ENCODE measurements around the gene FGF10.

FGF10 gene

DNA sequence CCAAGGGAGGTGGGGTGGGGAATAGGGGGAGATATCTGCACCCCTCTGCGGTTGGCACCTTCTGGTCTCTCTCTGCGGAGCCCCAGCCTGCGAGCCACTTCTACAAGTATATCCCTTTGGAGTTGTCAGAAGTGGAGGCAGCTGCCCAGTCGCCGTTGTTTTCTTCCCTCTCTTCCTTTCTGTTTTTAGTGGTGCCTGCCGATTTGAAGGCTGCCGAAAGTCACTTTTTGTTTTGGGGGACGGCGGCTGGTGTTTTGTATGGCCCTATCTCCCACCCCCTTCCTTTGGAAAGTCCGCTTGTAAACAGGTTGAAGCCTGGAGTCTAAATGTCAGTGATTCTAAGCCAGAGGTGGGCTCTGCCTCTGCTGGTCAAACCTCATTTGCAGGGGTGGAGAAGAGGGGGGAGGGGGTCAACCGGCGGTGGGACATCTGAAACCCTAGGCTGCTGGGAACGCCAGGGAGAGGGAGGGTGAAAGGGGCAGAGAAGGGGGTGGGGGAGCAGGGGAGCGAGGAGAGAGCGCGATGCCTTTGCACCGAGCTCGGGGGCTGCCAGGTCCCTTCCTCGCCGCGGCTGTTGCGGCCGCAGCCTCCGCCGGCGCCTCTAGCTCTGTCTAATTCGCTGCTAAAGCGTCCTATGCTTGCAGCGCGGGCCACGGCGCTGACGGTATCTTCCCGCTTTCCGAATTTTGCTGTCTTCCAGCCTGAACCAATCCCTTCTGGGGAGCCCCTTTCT is at the start of gene FGF10:
FGF10 (minus strand) TSS at position 331 of the 733 bp plus-strand sequence. CDS start 738 bp downstream, outside the sequence.
- no peak for DNase-seq

DNA sequence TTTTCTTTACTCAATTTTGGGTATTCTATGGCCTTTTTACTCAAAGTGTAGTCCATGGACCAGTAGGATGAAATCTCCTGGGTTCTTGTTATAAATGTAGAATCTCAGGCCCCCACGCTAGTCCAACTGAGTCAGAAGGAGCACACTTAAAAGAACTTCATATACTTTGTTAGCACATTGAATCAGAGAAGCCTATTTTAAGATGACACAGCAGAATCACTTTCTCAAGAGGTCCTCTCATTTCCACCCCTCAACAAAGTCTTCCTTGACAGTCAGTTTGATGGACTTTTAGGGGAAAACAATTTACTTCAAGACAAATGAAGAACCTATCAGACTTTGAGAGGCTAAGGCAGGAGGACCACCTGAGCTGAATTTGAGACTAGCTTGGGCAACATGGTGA is 37.7 kb upstream of the FGF10 start:
- DNase-seq, result no peak

GRCh38 chr5:44412286-44412685 is 23.1 kb upstream of the FGF10 start:
- DNase-seq, result no peak

GRCh38 chr5:44402084-44402483 is 12.9 kb upstream of the FGF10 start:
- no peak for DNase-seq

DNA sequence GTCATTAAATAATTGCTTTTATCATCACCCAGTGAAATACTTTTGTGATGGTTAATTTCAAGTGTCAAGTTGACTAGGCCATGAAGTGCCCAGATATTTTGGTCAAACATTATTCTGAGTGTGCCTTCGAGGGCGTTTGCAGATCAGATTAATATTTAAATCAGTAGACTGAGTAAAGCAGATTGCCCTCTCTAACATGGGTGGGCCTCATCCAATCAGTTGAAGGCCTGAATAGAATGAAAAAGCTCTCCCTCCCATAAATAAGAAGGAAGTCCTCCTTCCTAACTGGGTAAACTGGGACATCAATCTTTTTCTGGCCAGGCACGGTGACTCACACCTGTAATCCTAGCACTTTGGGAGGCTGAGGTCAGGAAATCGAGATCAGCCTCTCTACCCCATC is 12.4 kb upstream of the FGF10 start:
- no peak for DNase-seq

GRCh38 chr5:44398382-44398781 is 9.2 kb upstream of the FGF10 start:
- DNase-seq, result no peak

DNA sequence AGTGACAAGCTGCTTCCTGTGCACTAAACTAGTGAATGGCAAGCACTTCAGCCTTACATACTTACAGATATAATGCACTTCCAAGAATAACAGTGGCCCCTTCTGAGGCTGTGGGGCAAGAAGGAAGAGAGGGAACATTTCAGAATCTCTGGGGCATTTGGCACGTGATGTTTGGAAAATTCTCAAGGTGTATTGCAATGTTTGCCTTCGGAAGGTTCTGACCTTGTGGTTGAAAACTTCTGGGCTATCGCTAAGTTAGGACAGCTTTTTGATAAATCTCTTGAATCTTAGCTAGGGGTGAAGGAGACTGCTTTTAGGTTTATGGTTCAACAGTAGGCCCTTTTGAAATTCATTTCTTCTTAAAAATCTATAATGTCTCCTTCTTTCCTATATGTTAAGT is 7.1 kb upstream of the FGF10 start:
- no peak for DNase-seq

GRCh38 chr5:44390351-44390750 is 1.1 kb upstream of the FGF10 start:
- no peak for DNase-seq

DNA sequence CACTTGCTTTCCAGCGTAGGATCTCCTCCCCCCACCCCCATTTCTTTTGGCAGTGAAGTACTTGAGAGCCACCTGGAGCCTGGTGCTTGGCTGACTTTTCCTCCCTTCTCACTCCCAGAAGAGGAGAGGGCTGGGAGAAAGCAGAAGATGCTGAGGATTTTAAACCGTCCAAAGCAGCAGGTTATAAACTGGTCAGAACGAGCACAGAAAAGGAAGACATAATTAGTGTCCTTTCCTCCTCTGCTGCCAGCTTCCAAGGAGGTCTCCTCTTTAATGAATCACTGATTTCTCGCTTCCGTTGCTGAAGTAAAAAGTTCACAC is 563 bp upstream of the FGF10 start:
- DNase-seq, result no peak

GRCh38 chr5:44388321-44389089 is 715 bp downstream of the FGF10 start:
- no peak for DNase-seq

GRCh38 chr5:44387921-44388320 is 1.3 kb downstream of the FGF10 start:
- no peak for DNase-seq

DNA sequence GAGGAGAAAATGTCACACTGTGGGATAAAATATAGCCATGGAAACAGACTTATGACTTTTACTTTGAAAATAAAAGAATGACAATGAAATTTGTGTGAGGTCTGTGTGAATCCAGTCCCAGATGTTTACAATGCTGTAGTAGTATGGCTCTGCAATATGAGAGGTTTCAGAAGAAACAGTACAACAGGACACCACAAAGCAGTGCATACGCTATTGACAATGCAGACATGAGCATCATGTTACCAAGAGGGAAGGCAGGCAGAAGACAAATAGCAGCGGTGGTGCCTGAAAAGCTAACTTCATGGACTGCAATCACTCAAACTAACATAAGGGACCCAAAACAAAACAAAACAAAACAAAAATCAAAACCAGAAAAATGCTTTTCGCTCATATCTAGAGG is 1.8 kb downstream of the FGF10 start:
- no peak for DNase-seq

GRCh38 chr5:44385291-44385900 is 3.8 kb downstream of the FGF10 start:
- DNase-seq, result no peak

- no peak for DNase-seq
Observed at GRCh38 chr5:44384816-44385215, 4.4 kb downstream of the FGF10 start.

- no peak for DNase-seq
Observed at GRCh38 chr5:44382894-44383293, 6.3 kb downstream of the FGF10 start.

DNA sequence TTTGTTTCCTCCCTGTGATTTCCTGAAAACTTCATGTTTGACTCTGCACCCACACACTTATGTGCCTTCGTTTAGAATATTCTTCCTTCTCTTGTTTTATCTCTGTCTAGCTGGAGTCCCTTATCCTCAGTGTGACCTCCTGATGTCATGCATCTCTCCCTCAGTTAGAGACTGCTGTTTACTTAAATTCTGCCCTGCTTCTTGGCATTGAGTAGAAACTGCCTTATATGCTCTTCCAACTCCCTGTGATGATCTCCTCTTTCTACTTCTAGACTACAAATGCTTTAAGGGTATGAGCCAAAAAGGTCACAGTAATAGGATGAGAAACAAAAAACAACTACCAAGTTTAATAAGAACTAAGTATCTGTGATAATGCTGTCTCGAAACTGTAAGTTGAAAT is 12.2 kb downstream of the FGF10 start:
- DNase-seq, result no peak

- no peak for DNase-seq
Observed at GRCh38 chr5:44372028-44372427, 17.2 kb downstream of the FGF10 start.

- no peak for DNase-seq
Observed at GRCh38 chr5:44367203-44367602, 22.0 kb downstream of the FGF10 start.

DNA sequence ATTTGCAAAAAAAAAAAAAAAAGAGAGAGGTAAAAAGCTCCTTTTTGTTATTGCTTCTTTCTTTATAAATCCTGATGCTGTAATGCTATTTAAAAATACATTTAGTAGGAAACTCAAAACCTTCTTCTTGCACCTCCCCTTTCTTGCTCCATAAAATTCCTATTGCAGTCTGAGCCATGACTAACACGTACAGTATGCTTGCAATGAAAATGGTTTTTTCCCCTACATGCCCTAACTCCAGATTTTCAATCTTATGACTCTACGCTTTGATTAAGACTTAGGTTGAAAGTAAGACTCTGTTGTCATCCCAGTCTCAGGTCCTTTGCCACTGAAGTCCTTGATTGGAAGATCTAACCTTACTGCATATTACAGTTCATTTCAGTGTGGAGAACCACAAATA is 23.9 kb downstream of the FGF10 start:
- DNase-seq, result no peak

GRCh38 chr5:44364097-44364496 is 25.1 kb downstream of the FGF10 start:
- DNase-seq, result no peak

GRCh38 chr5:44361342-44362001 is 27.7 kb downstream of the FGF10 start:
- no peak for DNase-seq

DNA sequence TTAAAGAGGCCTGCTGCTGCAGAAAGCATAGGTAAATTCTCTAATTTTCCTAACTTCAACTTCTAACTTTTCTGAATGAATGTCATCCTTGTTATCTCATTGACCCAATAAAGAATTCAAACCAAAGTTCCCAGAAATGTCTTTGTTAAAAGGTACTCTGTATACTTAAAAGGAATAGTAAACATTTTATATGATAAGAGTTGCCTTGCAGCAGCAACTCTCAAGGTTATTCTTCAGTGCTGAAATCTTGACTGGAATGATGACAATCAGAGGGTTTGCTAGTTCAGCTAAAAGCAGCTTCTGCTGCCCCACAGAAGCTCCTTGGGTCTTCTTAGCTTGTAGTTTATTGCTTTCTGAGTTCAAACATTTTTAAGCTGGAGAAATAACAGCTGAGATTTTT is 28.3 kb downstream of the FGF10 start:
- no peak for DNase-seq

- DNase-seq, result no peak
Observed at GRCh38 chr5:44358421-44358820, 30.8 kb downstream of the FGF10 start.

GRCh38 chr5:44356231-44356630 is 33.0 kb downstream of the FGF10 start:
- DNase-seq, result no peak

Data from DMS153 (cell line).